GM10847 (cell line): Measurements from ENCODE around the gene NLGN1.

Source experiments
- POLR2A ChIP-seq: IDR thresholded peaks from 2 replicates; pipeline ENCODE4 v1.6.1; 2011; ENCODE audit not compliant: insufficient read length; ENCODE audit errors: extremely low read depth

Gene NLGN1

GRCh38 chr3:174329321-174329720, 931.8 kb downstream of the NLGN1 start:
- no peak for TF ChIP-seq POLR2A

GRCh38 chr3:174330303-174330702, 932.8 kb downstream of the NLGN1 start:
- no peak for TF ChIP-seq POLR2A

- TF ChIP-seq POLR2A: no peak
Observed at GRCh38 chr3:174331095-174331800, 933.7 kb downstream of the NLGN1 start.

- no peak for TF ChIP-seq POLR2A
Observed at GRCh38 chr3:174332391-174332790, 934.8 kb downstream of the NLGN1 start.

GRCh38 chr3:174333640-174334039, 936.1 kb downstream of the NLGN1 start:
- no peak for TF ChIP-seq POLR2A

GRCh38 chr3:174334111-174334510, 936.6 kb downstream of the NLGN1 start:
- no peak for TF ChIP-seq POLR2A

GRCh38 chr3:174335324-174335723, 937.8 kb downstream of the NLGN1 start:
- no peak for TF ChIP-seq POLR2A

- TF ChIP-seq POLR2A: no peak
Observed at GRCh38 chr3:174335910-174336309, 938.4 kb downstream of the NLGN1 start.
